ENCODE results near the gene CASKIN1.

The CASKIN1 gene

GRCh38 chr16:2176047-2176446, 20.4 kb downstream of the CASKIN1 start:
- DNase-seq (ENCODE audit: low read depth), result no peak

DNA sequence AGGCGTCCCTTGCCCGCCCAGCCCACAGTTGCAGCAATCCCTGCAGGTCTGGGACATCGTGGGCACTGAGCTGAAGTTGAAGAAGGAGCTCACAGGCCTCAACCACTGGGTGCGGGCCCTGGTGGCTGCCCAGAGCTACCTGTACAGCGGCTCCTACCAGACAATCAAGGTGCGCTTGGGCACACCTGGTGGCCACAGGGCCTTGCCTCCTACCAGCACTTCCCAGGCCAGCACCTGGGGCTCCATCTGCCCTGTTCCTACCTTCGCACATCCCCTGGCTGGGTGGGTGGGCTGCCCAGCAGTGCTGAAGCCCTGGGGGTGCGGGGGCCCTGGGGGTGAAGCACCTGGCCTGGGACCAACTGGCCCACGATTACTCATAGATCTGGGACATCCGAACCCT, 21.0 kb downstream of the CASKIN1 start:
- no peak for DNase-seq (ENCODE audit: low read depth)

- no peak for DNase-seq (ENCODE audit: low read depth)
Observed at GRCh38 chr16:2174396-2175131, 21.8 kb downstream of the CASKIN1 start.

GRCh38 chr16:2173916-2174315, 22.5 kb downstream of the CASKIN1 start:
- no peak for DNase-seq (ENCODE audit: low read depth)

GRCh38 chr16:2173366-2173765, 23.0 kb downstream of the CASKIN1 start:
- no peak for DNase-seq (ENCODE audit: low read depth)

GRCh38 chr16:2172688-2173335, 23.6 kb downstream of the CASKIN1 start:
- DNase-seq (ENCODE audit: low read depth), result no peak

GRCh38 chr16:2171601-2172178, 24.7 kb downstream of the CASKIN1 start:
- DNase-seq (ENCODE audit: low read depth), result no peak

GRCh38 chr16:2170587-2171435, 25.6 kb downstream of the CASKIN1 start:
- DNase-seq (ENCODE audit: low read depth), result no peak

DNA sequence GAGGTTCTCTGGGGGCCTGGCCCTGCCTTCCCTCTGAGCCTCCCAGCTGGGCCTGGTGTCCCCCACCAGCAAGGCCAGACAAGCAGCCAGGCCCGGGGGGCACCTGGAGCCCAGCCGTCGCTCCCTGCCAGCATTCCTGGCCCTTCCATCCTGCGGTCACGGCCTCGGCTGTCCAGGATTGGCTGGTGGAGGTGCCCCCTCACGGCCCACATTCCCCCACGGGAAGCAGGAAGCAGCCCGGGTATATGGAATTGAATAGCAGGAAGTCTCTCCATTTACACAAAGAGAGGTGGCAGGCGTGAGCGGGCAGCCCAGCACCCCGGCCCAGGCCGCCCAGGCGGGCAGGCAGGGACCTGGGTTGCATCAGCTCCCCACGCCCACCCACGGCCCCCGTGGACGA, 26.3 kb downstream of the CASKIN1 start:
- no peak for DNase-seq (ENCODE audit: low read depth)

DNA sequence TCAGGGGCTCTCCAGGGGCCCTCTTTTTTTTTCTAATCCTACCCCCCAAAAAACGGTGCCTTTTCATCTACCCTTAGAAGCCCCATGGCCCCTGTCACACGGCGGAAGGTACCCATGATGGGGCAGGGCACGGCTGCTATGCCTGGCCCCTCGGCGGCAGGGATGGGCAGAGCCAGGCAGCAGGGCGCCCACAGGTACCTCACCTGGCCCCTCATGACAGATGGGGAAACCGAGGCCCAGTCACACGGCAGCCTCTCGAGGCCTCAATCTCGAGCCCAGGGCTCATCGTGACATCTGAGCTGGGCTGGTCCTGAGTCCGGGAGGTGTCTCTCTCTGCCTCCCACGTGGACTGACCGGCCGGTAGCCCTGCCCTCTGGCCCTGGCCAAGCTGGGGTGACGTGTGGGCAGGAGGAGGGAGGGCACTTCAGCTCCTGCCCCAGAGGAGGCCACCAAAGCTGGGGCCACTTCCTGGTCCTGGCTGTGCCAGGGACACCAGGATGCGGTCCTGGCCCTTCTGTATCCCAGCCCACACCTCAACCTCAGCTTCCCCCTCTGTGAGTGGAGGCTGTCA, 29.3 kb downstream of the CASKIN1 start:
- no peak for DNase-seq (ENCODE audit: low read depth)

- no peak for DNase-seq (ENCODE audit: low read depth)
Observed at GRCh38 chr16:2166263-2167067, 29.9 kb downstream of the CASKIN1 start.

DNA sequence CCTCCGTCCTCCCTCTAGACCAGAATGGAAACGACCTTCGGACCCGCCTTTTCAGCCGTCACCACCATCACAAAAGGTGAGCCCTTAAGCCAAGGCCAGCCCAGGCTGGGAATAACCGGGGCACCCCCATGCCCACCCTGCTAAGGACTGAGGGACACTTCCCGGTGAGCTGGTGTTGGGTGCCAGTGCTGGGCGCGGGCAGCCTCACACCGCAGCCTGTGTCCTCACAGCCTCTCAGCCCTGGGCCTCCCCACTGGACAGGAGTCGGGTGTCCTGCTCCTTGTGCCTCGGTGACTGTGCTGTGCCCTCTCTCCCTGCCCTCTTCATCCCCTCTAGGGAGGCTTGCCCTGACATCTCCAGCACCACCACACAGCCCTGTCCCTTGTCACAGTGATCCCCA, 30.5 kb downstream of the CASKIN1 start:
- no peak for DNase-seq (ENCODE audit: low read depth)

- DNase-seq (ENCODE audit: low read depth), result no peak
Observed at GRCh38 chr16:2163211-2163881, 33.1 kb downstream of the CASKIN1 start.

GRCh38 chr16:2162676-2163118, 33.7 kb downstream of the CASKIN1 start:
- no peak for DNase-seq (ENCODE audit: low read depth)

DNA sequence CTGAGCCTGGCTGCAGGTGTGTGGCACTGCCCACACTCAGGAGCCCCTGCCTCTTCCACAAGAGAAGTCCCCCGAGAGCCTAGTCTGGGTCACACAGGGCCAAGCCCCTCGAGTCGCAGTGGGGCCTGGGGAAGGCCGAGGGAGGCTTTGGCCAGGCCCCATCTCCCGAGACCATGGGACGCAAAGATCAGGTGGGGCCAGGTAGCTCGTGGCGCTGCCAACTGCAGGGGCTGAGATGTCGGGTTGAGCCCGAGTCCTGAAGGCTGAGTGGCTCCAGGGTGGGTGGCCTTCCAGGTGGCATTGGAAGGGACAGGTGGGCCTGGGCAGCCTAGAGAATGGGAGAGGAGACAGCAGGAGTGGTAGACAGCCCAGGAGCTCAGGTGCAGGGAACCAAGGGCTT, 34.5 kb downstream of the CASKIN1 start:
- DNase-seq (ENCODE audit: low read depth), result no peak

DNA sequence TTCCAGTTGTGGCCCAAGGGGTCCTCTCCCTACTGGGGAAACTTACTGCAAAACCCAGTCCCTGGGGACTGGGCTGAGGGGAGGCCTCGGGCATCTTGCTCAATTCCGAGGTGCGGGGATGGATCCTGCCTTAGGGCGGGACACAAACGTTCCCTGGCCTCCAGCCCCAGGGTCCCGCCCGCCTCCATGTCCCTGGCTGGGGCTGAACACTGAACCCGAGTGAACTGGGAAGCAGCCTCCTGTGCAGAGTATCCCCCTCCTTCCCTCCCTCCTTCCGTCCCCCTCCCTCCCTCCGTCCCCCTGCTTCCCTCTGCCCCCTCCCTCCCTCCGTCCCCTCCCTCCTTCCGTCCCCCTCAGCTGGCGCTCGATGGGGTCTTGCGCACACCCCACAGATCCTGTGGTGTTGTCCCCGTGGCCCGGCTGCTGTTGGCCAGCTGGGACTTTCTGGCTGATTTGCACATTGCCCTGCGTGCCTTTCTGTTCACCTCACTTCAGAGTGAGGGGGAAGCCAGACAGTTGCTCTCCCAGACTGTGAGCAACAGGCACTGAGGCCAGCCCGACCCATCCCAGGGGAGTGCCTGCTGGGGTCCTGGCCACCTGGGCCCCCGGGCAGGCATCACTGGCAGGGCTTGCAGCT, 35.4 kb downstream of the CASKIN1 start:
- no peak for DNase-seq (ENCODE audit: low read depth)

DNA sequence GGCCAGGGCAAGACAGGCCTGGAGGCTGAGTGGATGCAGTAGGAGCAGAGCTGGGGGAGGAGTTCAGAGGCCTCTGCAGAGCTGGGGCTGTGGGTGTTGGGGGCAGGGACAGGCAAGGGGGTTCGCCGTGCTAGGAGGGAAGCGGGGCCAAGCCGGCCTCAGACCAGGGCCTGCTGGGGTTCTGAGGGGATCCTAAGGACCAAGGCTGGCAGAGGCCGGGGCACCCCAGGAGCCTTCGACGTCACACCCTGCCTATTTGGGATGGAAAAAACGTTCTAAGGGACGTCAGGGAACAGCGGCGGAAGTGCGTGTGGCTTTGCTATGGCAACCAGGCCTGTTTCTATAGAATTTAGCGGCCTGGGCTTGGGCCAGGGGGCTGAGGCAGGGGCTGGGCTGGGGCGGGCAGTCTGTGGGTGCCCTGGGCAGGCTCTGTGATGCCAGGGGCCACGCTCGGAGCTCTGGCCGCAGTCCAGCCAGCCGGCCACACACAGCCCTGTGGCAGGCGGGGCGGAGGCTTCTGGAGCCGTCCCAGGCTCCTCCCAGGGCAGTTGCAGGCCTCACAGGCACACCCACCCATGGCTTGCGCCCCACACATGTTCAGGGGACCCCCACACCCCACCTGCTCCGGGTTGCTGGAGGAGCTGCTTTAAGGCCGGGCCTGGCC, 37.1 kb downstream of the CASKIN1 start:
- no peak for DNase-seq (ENCODE audit: low read depth)

- no peak for DNase-seq (ENCODE audit: low read depth)
Observed at GRCh38 chr16:2158262-2158638, 38.2 kb downstream of the CASKIN1 start.

- DNase-seq (ENCODE audit: low read depth), result no peak
Observed at GRCh38 chr16:2157480-2158261, 38.7 kb downstream of the CASKIN1 start.
